Mucosa of gallbladder (tissue), 1 donor: ENCODE measurements around the gene DNAH2. TPM values are rescaled to one million over a fixed set of nuclear protein-coding genes. Genes with fewer than 3 reads are reported as not detected.

Experiments
- DNase-seq: peaks from one replicate; pipeline ENCODE4 v3.0.0-alpha.2; 2020; ENCODE audit warnings: low spot score
- total RNA-seq: library from RNA; stranded (reverse); gene quantifications from one replicate; pipeline ENCODE4 v1.2.1, GENCODE V29; 2021
- donor health status: DM: no; HTN: no; CAD: no.

The DNAH2 gene
- 0.95 TPM for total RNA-seq

- DNase-seq, result peak; percentile 67
Observed at GRCh38 chr17:7716901-7717755, at the start of gene DNAH2. DNAH2 (plus strand) TSS chr17:7717744; CDS start chr17:7719735, 1,991 bp downstream.

GRCh38 chr17:7668482-7668881 is 49.1 kb upstream of the DNAH2 start:
- DNase-seq, result no peak

- no peak for DNase-seq
Observed at GRCh38 chr17:7673239-7673638, 44.3 kb upstream of the DNAH2 start.

GRCh38 chr17:7674934-7675333 is 42.6 kb upstream of the DNAH2 start:
- DNase-seq, result no peak

- DNase-seq, result no peak
Observed at GRCh38 chr17:7676533-7676932, 41.0 kb upstream of the DNAH2 start.

- DNase-seq, result no peak
Observed at GRCh38 chr17:7677388-7678067, 40.0 kb upstream of the DNAH2 start.

GRCh38 chr17:7684851-7685532 is 32.6 kb upstream of the DNAH2 start:
- no peak for DNase-seq

- DNase-seq, result peak; percentile 95
Observed at GRCh38 chr17:7685533-7686221, 31.9 kb upstream of the DNAH2 start.

- DNase-seq, result peak; percentile 72
Observed at GRCh38 chr17:7686222-7687071, 31.1 kb upstream of the DNAH2 start.

- DNase-seq, result peak; percentile 94
Observed at GRCh38 chr17:7687072-7687907, 30.3 kb upstream of the DNAH2 start, which contains the start of gene TP53. TP53 (minus strand) TSS chr17:7687490; CDS start chr17:7676594, 10,896 bp downstream.

GRCh38 chr17:7687908-7688807 is 29.4 kb upstream of the DNAH2 start, which contains the start of gene WRAP53:
WRAP53 (plus strand) TSS chr17:7688477; CDS start chr17:7688649, 172 bp downstream.
- peak; percentile 98 for DNase-seq

- no peak for DNase-seq
Observed at GRCh38 chr17:7688808-7689316, 28.7 kb upstream of the DNAH2 start.

- DNase-seq, result no peak
Observed at GRCh38 chr17:7695586-7695985, 22.0 kb upstream of the DNAH2 start.

- no peak for DNase-seq
Observed at GRCh38 chr17:7697828-7698588, 19.5 kb upstream of the DNAH2 start.

GRCh38 chr17:7700510-7700909 is 17.0 kb upstream of the DNAH2 start:
- no peak for DNase-seq

GRCh38 chr17:7701681-7702080 is 15.9 kb upstream of the DNAH2 start:
- no peak for DNase-seq

GRCh38 chr17:7702776-7703175 is 14.8 kb upstream of the DNAH2 start:
- DNase-seq, result no peak
